Measurements from ENCODE around the gene HS3ST3B1.

- TF ChIP-seq CTCF (IDR thresholded peaks at IDR 0.05 in 2 of 3, conservative IDR thresholded peaks at IDR 0.05 in 1 of 3; ENCODE audit: borderline replicate concordance in 1 of 3, insufficient read depth in 1 of 3, low read depth in 2 of 3, low read length in 2 of 3) (no peak), POLR2A (IDR thresholded peaks at IDR 0.05; ENCODE audit: borderline replicate concordance, extremely low read depth, insufficient read depth, insufficient read length) (no peak), YY1 (IDR thresholded peaks at IDR 0.05; ENCODE audit: extremely low read depth, insufficient replicate concordance, low read depth, low read length) (no peak), ZBTB33 (IDR thresholded peaks at IDR 0.05; ENCODE audit: extremely low read depth, insufficient replicate concordance, low read length) (no peak), SIN3A (IDR thresholded peaks at IDR 0.05; ENCODE audit: low read depth) (no peak), SRF (IDR thresholded peaks at IDR 0.05; ENCODE audit: low read depth) (no peak), EZH2phosphoT487 (IDR thresholded peaks at IDR 0.05; ENCODE audit: borderline replicate concordance) (no peak), CEBPB (IDR thresholded peaks at IDR 0.05; ENCODE audit: low read depth) (no peak), ZFX (IDR thresholded peaks at IDR 0.05) (no peak), MAX (IDR thresholded peaks at IDR 0.05) (no peak), POLR2AphosphoS5 (IDR thresholded peaks at IDR 0.05; ENCODE audit: low read depth, low read length) (no peak), FOSL1 (IDR thresholded peaks at IDR 0.05; ENCODE audit: low read depth) (no peak), SP1 (IDR thresholded peaks at IDR 0.05; ENCODE audit: low read depth) (no peak), EGR1 (IDR thresholded peaks at IDR 0.05; ENCODE audit: low read depth) (no peak)
Observed at GRCh38 chr17:14353861-14354474, 53.1 kb downstream of the HS3ST3B1 start.
